Renal pelvis (tissue), 4 donors: ENCODE results near the gene PLCG2. TPM values are rescaled to one million over a fixed set of nuclear protein-coding genes. Genes with fewer than 3 reads are reported as not detected.
"Not testable (repeated sequence)": the region's sequence is repeated elsewhere in the genome, so short reads cannot be mapped to it uniquely, and the experiment has no call there.

Source experiments
- DNase-seq: peaks from one replicate; pipeline ENCODE4 v3.0.0-alpha.2; 2013
- polyA plus RNA-seq, 3 donors: library from polyadenylated mRNA; unstranded; fragments of 120-200 nt; gene quantifications; one replicate each; pipeline ENCODE4 v1.2.1, GENCODE V29; 2013; ENCODE audit not compliant: insufficient read length in 3 of 3

PLCG2 gene
- polyA plus RNA-seq, 3 donors: 32.7 to 67.4 (median 37.9) TPM

DNA sequence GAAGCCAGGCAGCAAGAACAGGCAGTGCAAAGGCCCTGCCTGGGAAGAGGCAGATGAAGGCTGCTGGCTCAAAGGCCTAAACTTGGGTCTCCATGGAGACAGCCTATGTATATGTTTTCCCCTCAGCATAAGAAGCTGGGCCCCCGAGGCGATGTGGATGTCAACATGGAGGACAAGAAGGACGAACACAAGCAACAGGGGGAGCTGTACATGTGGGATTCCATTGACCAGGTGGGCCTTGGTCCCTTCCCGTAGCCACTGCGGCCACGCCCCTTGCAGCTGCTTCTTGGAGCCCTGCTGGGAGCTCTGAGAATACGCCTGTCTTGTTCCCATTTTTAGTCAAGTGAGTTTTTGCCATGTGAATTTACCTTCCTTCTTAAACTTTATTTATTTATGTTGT, 126.2 kb downstream of the PLCG2 start:
- no peak for DNase-seq

DNA sequence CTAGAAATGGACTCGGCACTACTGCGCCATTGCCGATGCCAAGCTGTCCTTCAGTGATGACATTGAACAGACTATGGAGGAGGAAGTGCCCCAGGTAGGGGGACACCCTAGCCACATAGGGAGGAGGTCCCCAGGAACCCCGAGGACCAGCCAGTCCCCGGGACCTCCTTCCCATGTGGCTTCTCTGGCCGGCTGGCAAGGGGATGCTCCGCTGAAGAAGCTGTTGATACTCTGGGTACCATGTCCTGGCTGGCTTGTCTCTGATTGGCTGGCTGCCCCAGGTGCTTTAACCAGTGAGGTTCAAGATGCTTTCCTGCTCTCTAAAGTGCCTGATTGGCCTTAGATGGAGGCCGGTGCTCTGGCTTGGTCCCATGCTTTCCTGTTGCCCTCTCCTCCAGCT, 128.6 kb downstream of the PLCG2 start:
- no peak for DNase-seq

GRCh38 chr16:81908466-81909262, 129.6 kb downstream of the PLCG2 start:
- no peak for DNase-seq

DNA sequence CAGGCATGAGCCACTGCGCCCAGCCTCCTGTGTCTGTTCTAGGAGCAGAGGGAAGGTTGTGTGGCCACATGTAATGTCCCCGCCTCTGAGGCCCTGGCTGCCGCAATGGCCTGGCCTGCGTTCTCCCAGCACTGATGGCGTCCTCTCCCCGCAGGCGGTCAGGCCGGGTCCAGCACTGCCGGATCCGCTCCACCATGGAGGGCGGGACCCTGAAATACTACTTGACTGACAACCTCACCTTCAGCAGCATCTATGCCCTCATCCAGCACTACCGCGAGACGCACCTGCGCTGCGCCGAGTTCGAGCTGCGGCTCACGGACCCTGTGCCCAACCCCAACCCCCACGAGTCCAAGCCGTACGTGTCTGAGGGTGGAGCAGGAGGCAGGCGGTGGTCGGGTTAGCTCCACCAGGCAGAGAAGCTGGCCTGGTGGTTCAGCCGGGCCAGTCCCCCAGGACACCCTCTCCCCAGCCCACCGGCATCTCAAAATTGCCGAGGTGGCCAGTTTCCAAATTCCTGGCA, 131.3 kb downstream of the PLCG2 start:
- DNase-seq: no peak

DNA sequence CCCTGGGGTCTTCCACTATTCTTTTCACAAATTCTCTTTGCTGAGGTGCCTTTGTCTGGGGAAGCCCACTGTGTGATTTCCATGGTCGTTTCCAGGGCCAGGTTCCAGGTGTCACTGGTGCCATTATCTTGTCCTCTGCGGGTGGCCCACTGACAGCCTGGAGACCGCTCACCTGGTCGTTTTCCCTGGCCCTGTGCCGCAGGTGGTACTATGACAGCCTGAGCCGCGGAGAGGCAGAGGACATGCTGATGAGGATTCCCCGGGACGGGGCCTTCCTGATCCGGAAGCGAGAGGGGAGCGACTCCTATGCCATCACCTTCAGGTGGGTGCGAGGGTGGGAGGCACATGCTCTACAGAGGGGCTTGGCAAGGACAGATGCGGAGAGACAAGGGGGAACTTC, 133.3 kb downstream of the PLCG2 start:
- DNase-seq: no peak

- DNase-seq: no peak
These were observed 134.1 kb downstream of the PLCG2 start for GRCh38 chr16:81913222-81913621.

GRCh38 chr16:81917375-81917774, 138.3 kb downstream of the PLCG2 start:
- DNase-seq: no peak

- no peak for DNase-seq
These were observed 139.8 kb downstream of the PLCG2 start for GRCh38 chr16:81918927-81919326.

- no peak for DNase-seq
These were observed 141.4 kb downstream of the PLCG2 start for GRCh38 chr16:81920498-81920897.

DNA sequence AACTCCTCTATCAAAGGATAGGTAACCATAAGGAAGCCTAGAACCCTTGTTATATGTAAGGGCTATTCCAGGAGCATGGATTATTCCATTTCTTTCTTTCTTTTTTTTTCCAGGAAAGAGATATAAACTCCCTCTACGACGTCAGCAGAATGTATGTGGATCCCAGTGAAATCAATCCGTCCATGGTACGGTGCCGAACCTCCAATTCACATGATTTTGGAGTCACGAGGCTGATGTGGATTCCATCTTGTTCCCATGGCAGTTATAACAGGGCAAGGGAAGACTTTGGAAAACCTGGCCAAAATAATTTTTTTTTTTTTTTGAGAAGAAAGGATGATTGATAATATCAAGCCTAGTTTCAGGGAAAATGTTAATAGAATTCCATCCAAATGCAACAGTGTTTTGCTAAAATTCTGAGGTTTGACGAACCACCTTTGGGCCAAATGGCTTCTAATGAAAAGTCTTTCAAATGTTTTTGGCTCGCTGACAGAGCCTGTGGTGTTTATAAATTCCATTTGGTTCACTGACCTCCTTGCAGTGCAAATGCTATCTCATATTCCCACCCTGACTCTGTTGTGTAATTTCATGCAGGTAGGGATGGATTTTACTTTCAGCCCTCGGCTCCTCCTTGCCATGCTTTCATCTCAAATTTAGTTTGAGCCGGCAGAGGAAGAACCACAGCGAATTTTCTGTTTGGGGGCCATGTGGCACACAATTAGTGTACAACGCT, 142.2 kb downstream of the PLCG2 start:
- no peak for DNase-seq

DNA sequence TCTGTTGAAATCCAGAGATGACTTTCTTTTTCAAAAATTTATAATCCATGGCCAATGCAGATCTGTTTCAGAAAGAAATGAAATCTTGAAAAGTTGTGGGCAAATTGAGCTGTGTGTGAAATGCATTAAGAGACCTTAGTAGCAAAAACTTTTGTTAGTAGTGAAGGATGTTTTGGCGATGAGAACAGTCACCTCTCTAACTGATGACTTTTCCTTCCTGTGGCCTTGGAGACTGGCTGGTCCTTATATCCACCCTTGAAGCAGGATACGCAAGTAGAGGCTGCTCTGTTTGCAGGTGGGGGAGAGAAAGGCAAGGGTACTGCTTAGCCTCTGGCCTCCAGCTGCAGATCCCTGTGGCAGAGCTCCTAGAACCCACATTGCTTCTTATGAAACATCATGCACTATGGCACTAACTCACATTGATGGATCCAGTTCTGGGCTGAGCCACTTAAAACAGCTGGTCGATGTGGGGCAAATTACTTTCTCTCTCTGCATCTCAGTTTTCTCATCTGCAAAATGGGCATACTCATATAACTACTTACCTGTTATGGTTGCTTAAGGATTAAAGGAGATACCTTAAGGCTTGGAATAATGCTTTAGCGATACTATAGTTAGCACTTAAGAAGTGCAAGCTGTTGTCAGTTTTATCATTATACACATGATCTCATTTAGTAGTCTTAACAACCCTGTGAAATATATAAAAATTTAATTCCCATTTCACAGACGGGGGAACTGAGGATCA, 142.9 kb downstream of the PLCG2 start:
- DNase-seq: no peak

- no peak for DNase-seq
These were observed 144.2 kb downstream of the PLCG2 start for GRCh38 chr16:81923296-81923695.

- no peak for DNase-seq
These were observed 145.9 kb downstream of the PLCG2 start for GRCh38 chr16:81925016-81925415.

- DNase-seq: no peak
These were observed 146.9 kb downstream of the PLCG2 start for GRCh38 chr16:81926036-81926435.

DNA sequence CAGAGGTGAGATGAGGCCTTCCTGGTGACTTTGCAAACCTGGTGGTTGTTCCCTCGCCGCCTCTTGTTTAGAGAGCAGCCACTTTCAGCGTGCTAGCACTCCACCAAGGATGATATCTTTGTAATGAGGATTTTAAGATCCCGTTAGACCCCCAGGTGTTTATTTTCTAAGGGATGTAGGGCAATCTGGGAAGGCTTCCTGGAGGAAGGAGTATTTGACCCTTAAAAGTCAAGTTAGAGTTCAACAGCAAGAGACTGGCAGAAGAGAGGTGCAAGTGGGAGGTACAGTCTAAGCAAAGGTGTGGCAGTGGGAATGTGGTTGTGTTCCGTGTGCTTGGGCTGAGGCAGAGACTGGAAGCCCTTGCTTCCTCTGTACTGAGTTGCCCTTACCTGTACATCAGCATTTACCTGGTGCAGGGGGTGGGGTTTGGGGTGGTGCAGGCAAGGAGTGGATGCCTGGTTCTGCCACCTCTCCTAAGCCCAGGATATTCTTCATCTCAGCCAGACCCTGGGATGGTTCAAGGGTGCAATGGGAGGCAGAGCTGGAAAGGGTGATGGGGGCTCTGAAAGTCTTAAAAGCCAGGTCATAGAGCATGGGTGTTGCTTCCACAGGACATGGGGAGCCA, 148.6 kb downstream of the PLCG2 start:
- no peak for DNase-seq

DNA sequence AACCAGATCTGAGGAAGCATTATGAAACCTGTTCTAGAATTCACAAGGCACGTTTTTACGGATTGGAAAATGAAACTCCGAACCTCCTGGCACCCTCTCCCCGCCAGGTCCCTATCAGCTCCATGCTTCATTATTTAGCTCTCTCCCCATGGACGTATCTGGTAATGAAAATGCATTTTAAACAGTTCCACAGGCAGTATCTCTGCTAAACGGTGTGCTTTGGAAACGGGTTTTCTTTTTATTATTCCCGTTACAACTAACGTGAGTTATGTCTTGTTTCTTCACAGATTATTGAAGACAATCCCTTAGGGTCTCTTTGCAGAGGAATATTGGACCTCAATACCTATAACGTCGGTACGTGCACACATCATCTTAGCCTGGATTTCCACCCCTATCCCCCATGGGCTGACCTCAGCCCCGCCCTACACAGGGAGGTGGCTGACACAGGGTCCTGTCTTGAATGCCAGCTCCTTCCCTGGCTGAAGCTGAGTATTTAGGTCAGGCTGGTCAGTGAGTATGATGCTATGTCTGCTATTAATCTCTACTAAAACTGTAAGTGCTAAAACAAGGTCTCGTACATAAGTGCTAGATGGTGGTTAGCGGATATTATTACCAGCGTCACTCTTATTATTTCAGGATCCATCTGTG, 149.3 kb downstream of the PLCG2 start:
- no peak for DNase-seq

DNA sequence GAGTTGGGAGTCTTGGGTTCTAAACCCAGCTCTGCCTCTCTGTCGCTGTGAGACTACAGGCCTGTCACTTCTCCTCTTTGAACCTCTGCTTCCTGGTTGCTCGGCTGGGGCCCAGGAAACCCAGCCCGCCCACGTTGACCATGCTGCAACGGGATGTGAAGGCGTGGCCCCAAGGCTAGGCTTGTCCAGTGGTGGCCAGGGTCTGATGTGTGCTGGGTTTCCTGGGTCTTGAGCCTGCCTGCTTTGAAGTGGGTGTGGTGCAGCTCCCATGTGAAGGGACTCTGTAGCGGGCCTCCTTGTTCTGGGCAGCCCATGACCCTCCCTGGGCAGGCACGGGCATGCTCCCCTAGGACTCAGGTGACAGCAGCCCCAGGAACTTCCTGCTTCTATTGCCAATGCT, 149.9 kb downstream of the PLCG2 start:
- no peak for DNase-seq

DNA sequence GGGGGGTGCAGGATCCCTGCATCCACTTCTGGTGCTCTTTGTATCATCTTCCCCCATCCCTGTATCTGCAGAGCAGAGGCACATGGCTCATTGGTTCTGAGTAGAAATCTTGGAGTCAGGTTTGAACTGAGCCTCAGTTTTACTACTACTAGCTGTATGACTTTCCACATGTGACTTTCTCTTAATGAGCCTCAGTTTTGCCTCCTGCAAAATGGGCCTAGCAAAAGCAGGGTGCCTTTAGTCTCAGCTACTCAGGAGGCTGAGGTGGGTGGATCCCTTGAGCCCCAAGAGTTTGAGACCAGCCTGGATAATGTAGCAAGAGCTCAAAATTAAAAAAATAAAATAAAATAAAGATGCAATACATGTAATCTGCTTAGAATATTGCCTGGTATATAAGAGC, 150.8 kb downstream of the PLCG2 start:
- DNase-seq: no peak

DNA sequence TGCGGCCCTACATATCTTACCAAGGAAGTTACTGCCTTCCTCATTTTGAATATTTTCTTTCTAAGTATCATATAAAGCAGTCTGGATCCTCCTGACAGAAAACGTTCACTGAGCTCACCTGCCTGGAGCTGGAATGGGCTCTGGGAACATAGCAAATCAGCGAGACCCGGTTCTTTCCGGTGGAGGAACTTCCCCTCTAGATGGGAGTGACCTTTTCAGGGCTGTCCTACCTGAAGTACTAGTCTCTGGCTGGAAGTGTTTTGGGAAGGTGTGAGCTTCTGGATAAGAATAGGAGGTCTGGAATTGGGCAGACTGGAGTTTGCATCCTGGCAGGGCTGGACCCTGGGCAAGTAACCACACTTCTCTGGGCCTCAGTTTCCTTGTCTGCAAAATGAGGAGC, 152.8 kb downstream of the PLCG2 start:
- no peak for DNase-seq

DNA sequence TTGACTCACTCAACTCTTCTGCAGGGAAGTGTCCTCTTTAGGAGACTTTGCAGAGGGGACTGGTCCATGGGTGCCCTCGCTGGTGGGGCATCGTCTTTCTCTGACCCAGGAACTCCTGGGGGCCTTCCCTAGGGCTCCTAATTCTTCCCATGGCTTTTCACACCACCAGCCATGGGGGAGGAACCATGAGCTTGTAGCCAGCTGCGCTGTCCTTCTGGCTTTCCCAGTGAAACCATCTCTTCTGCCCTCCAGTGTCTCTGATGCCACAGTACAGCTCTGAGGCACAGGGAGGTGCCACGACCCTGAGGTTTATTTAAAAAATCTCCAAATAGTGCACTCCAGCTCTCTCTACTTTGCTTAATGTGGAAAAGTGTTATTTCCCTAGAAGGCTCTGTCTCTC, 153.6 kb downstream of the PLCG2 start:
- no peak for DNase-seq

- DNase-seq: no peak
These were observed 154.3 kb downstream of the PLCG2 start for GRCh38 chr16:81933361-81933760.

GRCh38 chr16:81934711-81935110, 155.6 kb downstream of the PLCG2 start:
- not testable (repeated sequence) for DNase-seq
